Kidney capillary endothelial cell (primary cell): ENCODE data around the gene CDH13.

ENCODE experiments used
- DNase-seq: peaks from one replicate; pipeline ENCODE4 v3.0.0-alpha.2; 2018; ENCODE audit warnings: low spot score

The CDH13 gene

DNA sequence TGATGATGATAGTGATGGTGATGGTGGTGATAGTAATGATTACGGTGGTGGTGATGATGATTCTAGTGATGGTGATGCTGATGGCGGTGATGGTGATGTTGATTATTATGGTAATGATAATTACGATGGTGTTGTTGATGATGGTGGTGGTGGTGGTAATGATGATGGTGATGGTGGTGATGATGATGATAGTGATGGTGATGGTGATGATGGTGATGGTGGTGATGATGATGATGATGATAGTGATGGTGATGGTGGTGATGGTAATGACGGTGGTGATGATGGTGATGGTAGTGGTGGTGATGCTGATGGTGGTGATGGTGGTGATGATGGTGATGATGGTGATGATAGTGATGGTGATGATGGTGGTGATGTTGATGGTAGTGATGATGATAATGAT lies 370.0 kb downstream of the CDH13 start:
- DNase-seq: no peak

DNA sequence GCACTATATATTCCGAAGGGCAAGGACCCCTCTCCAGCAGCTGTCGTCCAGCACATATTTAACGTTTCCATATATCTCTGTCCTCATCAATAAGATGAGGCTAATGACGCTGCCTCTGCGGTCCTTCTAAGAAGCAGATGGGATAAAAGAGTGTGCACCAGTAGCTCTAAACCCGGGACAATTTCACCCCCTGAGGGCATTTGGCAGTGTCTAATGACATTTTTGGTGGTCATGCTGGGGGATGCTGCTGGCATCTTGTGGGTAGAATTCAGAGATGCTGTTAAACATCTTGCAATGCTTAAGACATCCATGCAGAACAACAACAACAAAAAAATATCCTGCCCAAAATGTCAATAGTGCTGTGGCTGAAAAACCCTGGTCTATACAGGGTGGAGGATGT lies 372.9 kb downstream of the CDH13 start:
- no peak for DNase-seq

DNA sequence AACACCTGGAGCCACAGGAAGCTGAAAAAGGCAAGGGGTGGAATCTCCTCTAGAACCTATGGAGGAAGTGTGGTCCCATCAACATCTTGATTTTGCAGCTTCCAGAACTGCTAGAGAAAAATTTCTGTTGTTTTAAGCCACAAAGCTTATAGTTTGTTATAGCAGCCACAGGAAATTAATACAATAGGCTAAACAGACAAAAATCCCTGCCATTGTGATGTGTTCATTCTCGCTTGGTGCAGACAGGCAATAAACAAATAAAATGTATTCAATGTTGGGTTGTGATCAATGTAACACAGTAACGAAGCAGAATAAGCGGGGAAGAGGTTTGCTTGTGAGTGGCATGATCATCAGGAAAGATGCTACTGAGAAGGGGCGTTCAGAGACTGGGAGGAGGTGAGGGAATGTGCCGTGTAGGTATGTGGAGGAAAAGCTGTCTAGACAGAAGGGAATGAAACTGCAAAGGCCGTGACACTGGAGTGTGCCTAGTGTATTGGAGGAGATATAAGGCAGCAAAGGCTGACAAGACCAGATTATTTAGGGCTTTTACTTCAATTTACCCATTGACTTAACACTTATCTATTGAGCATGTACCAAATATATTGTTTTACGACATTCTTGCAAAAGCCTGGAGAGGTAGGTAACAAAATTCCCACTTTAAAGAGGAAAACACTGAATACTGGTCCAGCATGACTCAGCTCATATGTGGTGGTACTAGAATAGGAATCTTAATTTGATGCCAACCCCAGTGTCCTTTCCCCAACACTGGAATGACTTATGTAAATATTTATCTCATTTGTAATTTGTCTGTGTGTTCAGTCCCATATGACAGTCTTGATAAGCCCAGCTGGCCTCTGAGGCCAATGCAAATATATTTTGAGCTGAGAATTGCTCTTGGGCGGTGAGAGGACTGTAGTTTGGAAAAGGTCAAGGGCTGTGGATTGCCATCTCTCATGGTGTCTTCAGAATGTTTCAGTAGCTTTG lies 375.9 kb downstream of the CDH13 start:
- DNase-seq: no peak

DNA sequence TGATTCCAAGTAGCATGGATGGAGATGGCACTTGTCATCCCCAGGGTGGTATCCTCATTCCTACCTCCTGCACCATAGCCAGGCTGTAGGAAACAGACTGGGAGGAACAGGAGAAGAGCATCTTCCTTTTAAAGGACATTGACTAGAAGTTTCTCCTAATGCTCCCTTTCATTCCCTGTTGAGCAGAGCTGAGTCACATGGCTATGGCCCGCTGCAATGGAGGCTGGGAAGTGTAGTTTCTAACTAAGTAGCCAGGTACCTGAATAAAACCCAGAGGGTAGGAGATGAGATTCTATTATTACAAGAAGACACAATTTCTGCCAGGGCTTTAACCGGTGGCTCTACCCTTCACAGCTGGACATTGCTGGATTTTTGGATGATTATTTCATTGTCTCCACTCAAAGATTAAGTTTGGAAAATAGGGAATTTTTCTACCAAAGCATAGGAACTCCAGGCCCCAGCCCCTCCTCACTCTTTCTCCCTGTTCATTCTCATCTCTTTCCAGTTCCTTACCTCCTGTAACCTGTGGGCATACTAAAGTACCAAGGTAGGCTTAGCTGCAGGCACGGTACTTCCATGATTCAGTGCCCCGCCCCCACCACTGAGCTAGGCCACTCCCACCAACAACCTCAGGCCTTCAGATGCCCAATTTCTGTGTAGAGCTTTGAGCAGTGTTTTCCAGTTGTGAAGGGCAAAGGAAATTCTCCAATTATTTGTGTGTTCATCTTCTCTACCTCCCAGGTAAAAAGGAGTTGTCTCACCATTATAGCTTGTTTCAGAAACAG lies 378.3 kb downstream of the CDH13 start:
- DNase-seq: no peak

DNA sequence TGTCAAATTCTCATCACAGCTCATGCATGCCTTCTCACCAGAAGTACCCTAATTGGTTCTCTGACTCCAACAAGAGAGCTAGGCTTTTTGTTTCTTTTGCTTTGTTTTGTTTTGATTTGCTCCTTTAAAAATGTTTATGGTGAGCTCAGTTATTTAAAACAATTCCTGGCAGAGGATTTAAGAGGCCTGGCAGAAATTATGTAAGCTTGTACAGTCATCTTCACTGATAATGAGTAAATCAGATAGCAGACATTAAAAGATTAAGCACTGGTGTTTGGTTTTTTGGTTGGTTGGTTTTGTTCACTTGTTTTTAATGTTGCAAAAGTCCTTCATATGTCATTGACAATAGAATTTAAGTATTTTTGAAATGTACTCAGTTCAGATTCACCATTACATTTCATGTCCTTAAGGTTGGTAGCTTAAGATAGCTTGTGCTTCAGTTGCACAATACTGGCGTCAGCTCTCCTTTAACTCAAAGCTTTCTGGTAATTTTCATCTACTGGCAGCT lies 378.9 kb downstream of the CDH13 start:
- no peak for DNase-seq

DNA sequence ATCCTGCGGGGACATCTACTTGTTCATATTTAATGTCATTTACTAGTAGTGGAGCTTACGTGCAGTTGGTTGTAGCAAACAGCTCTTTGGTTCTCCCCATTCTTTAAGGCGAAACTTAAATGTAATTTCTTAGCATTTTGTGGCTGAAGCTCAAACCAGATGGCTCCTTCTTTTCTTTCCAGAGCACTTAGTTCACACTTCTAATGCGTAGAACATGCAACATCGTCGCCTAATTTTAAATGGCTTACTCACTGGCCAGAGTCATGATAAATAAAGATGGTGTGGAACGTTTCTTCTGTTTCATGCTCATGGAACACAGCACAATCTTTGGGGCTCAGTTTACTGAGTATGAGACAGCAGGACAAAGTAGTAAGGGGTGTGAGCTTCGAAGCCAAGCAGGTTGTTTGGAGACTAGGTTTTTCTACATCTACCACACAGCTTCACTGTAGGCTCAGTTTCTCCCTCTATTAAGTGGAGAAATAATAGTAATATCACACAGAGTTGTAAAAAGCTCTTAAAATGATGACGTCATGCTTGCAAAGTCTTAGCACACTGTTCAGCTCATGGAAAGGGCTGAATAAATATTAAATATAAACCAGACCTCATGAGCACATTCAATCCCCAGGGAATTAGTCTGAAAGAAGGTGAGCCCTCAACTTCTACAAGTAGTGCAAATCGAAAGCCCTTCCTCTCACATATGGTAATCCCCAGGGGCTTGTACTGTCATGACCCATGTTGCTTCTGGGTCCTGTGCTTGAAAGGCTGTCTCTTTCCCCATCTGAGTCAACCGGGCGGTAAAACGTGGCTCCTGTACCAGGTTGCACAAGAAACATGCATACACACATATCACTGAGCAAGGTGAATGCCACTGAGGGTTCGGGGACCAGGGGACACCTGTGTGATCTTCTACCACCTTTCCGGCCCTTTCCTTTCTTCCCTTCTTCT lies 384.3 kb downstream of the CDH13 start:
- no peak for DNase-seq

DNA sequence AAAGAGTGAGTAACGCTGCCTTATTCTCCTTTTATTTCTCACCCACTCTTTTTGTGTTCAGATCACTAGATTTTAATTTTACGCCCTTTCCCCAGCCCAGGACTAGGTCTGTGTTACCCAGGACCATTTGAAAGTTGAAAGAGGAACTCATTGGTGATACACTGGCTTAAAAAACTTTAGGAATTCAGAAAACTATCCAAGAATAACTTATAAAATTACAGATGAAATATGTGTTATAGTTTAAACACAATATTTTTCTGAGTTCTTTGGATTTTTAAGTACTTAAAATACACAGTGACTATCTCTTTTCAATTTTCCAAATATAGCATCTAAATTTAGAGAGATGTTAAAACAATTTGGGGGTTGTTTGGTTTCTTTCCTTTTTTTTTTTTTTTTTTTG lies 385.2 kb downstream of the CDH13 start:
- no peak for DNase-seq

DNA sequence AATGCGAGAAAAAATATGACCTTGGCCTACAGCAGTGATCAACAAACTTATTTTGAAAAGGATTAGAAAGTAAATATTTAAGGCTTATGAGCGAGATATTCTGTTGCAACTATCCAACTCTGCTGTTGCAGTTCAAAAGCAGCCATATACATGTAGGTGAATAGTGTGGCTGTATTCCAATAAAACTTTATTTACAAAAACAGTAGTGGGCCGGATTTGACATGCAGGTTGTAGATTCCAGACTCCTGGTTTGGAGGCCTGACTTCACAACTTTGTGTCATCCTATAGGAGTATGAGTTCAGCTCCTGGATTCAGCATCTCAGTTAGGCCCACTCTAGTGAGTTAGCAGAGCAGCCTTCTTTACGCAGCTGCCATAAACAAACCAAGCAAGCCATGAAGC lies 386.3 kb downstream of the CDH13 start:
- DNase-seq: no peak

DNA sequence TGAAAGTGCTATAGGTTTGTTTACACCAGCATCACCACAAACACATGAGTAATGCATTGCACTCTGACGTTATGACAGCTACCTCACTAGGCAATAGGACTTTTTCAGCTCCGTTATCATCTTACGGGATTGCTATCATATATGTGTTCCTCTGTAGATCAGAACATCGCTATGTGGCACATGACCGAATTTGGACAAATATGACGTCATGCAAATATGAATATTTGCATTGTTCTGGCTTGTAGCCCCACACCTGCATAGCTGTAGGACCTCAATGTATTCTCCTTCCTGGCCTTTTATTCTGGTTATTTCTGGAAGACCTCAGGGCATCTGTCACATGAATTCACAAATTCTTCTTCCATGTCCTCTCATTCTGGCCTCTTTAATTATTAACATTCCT lies 393.2 kb downstream of the CDH13 start:
- DNase-seq: no peak

DNA sequence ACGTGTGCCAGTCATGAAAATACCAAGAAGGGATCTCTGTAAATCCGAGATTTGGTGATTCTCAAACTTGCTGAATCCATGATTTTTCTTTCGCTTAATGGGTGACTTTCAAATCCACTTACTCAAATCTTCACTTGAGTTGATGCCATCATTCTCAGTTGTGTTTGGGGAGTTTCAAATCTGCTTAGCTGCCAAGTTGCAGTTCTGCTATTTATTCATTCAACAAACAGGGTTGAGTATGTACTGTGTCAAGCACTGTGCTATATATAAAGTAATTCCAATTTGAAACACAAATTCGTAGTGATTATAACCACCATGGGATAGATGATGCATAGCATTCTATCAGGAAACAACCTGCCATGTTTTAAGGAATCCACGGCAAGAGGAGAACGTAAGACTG lies 394.3 kb downstream of the CDH13 start:
- DNase-seq: no peak

DNA sequence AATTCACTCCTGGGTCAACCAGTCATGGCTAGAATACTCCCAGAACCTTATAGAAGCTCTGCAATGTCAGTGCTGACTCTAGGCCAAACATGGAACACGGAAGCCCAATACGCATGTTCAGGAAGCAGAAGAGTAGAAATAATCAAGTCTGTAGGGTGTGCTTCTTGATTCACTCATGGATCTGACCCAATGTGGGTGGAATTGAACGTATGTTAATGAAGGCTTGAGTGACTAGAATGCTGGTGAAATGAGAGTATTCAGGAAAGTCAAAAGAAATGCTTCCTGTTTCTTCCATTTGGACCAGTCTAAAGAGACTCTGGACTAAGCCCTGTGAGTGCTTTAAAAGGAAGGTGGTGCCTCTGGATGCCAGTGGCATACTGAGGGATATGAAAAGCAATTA lies 395.0 kb downstream of the CDH13 start:
- no peak for DNase-seq

DNA sequence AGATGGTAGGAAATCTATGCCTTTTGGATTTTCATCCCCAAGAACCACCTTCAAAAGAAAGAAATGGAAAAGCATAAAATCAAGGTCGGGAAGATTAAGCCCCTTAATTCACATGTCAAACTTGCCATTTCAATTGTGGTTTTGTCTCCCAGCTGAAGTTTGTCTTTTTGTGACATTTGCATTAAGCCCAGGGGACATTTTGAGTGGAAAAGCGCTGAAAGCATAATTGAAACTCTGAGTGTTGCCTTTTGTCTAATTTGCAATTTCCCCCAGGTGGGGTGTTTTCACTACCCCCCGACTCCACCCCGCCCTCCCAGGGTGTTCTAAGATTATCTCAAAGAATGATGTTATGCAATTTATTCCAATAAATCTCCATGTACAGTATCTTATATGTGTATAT lies 396.2 kb downstream of the CDH13 start:
- DNase-seq: no peak

DNA sequence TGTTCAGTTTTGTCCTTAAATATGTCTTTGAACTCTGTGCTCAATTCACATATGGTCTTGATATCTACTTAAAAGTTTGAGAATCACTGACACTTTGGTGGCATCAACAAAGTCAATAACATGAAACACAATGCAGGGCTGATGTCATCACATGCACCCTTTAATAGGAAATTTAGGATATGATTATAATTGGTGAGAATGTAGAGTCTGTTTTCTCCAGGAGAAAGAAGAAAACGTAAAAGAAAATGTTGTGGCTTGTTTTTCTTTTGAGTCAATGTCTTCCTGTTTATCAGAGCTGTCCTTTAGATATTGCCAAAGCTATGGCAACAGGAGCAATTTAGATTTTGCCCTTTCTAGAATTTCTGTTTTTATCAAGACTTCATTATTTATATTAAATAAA lies 396.9 kb downstream of the CDH13 start:
- DNase-seq: no peak

DNA sequence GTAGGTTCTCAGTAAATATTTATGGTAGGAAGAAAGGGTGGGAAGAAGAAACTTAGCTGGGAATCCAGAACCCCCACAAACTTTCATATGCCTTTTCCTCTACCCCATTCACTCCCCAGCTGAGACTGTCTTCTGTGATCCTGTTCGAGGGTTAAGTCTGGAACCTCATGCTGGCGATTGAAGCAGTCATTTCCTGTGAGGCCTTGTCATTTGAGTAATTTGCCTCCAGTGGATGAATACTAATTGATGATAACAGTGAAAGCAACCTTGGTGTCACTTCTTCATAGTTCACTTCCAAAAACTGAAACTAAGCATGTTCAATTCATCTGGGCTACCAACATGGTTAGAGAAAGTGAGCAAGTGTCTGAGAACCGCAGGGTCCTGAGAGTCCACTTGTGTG lies 401.2 kb downstream of the CDH13 start:
- DNase-seq: no peak

DNA sequence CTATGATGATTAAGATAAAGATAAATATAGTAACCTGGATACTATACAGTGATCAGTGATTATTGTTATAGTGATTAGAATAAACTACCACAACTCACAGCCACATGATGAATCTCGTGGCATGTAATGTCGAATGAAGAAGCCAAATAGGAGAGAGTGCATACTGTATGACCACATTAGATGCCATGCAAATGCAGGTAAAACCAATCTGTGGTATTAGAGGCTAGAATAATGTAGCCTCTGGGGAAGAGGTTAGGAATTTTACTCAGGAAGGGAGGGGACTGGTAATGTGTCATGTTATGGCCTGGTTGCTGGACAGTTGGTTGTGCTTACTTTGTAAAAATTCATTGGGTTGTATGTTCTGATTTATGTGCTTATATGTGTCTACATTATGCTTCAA lies 402.7 kb downstream of the CDH13 start:
- no peak for DNase-seq

DNA sequence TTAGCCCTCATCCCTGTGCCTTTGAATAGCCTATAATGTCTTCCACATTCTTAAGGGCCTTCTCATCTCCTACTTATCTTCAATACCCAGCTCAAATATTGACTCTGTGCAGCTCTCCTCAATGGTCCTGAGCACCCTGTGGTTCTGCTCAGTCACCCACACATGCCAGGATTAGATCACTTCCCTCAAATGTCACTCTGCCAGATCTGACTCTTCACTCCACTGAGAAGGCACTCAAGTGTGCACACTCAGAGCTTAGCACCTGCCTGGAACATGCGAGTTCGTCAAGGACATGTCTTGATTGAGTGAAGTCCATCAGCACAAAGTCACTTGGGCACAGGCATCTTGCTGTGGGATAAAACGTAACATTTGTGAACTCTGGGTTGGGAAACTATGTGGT lies 404.8 kb downstream of the CDH13 start:
- DNase-seq: no peak

DNA sequence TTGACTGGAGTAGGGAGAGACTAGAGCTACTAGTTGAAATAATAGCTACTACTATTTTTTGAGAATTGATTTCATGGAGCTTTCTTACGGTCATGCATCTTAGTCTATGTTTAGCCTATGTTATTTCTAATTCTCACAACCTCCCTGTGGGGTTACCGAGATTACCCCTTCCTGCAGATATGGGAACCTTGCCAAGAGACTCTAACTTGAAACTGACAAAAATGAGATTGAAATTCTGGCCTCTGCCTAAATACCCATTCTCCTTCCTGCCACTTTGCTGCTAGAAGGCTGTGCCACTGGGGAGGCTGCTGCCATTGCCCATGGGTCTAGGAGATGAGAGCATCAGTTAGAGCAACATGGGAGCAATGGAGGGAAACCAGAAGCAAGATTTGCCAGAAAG lies 410.3 kb downstream of the CDH13 start:
- no peak for DNase-seq

DNA sequence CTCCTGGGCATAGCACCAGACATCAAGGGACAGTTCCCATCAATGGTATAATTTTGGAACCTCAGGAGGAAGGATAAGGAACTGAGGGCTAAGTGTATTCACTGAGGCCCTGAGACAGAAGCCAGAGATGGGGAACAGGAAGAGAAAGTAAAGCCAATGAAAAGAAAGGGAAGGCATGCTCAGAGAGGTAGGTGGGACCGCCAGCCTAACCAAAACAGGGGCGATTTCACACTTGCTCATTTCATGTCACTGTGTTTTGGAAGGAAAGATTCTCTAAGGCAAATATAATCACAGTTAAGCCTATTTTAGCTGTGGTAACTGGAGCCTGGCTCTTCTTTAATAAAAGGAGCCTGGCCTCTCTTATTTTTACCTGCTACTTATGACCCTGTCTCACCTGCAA lies 411.1 kb downstream of the CDH13 start:
- DNase-seq: no peak

DNA sequence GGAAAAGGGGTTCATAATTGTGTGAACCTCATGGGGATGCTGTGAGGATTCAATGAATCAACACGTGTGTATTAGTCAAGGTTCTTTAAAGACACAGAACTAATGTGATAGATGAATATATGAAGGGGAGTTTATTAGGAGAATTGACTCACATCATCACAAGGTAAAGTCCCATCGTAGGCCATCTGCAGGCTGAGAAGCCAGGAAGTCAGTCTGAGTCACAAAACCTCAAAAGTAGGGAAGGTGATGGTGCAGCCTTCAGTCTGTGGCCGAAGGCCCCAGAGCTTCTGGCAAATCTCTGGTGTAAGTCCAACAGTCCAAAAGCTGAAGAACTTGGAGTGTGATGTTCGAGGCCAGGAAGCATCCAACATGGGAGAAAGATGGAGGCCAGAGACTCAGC lies 413.4 kb downstream of the CDH13 start:
- no peak for DNase-seq

DNA sequence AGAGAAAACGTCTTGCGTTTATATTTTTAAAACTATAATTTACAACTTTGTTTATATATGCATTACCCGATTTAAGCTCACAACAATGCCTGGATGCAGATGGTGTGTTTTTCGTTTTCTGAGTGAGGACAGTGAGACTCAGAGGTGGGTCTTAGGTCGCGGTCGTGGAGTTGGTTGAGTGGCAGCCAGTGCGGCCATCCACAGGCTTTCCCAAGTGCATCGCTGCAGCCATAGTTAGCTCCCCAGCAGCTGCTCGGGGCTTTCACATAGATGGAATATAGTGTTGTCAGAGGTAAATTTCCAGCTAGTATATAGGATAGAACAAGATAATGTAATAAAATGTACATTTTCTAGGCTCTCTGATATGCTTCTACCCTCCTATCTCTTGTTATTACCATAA lies 417.8 kb downstream of the CDH13 start:
- DNase-seq: no peak

DNA sequence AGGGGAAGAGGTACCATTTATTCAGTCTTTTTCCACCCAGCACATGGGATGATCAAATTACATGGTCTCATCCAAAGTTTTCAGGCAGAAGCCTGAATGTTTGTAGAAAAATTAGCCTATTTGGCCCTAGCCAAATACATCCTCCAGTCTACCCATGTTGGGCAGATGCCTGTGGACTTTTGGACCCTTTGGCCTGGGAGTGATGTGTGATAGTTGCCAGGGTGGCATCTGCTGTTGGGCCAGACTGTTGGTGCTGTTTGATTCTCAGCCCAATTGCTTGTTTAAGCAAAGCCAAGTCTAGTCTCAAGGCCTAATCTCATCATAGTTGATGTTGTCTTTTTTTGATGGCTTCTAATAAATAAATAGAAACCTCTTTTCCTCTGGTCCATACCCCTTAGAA lies 419.0 kb downstream of the CDH13 start:
- no peak for DNase-seq

DNA sequence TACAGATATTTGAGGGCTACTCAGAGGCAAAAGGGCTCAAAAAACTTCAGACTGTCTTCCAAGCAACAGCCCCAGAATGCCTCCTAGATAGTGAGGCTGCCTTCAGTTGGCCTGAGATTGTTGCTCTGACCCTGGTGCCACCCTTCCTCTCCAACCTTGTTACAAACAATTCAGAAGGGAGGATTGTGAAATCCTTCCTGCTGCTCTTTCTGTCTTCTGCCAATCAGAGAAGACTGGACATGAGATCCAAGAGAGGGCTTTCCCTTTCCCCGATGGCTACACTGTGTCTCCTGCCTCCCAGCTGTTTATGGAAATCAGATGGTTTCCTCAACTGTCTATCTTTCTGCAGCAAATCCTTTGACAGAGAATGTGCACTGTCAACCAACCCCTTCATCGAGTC lies 419.9 kb downstream of the CDH13 start:
- no peak for DNase-seq
